GM23338 (cell line): Measurements from ENCODE around the gene OLIG3. TPM values are rescaled to one million over a fixed set of nuclear protein-coding genes. Genes with fewer than 3 reads are reported as not detected.
A peak's percentile ranks its signal among the peaks of the same experiment; 100 is the strongest.

Experiments
- ATAC-seq: fragments of 200-7000 bp; cut with Tn5 transposase; 3 replicates; pipeline ENCODE4 v1.9.1; 2020
- DNase-seq: peaks from one replicate; pipeline ENCODE4 v3.0.0-alpha.2; 2015; ENCODE audit warnings: low spot score
- H2AFZ ChIP-seq: fragments of 200-600 bp; sonication (generic); 2 replicates; pipeline ENCODE4 v1.8.0; 2016; ENCODE audit warnings: antibody characterized with exemption, mild to moderate bottlenecking, moderate library complexity
- H3F3A ChIP-seq: fragments of 200-600 bp; sonication (generic); replicated peaks from 2 replicates; pipeline ENCODE4 v1.8.0; 2017; ENCODE audit warnings: antibody characterized with exemption, mixed run types, low read depth
- H3K27ac ChIP-seq: fragments of 200-600 bp; sonication (generic); 2 replicates; pipeline ENCODE4 v1.6.1; 2016; ENCODE audit warnings: low read depth
- H3K27me3 ChIP-seq: fragments of 200-600 bp; sonication (generic); 2 replicates; pipeline ENCODE4 v1.8.0; 2016; ENCODE audit warnings: mild to moderate bottlenecking, mixed run types, moderate library complexity; ENCODE audit not compliant: insufficient read depth
- H3K36me3 ChIP-seq: fragments of 200-600 bp; sonication (generic); 2 replicates; pipeline ENCODE4 v1.8.0; 2016; ENCODE audit warnings: mild to moderate bottlenecking; ENCODE audit not compliant: insufficient read depth
- H3K4me1 ChIP-seq: fragments of 200-600 bp; sonication (generic); 2 replicates; pipeline ENCODE4 v1.8.0; 2016; ENCODE audit warnings: mild to moderate bottlenecking, moderate library complexity; ENCODE audit not compliant: insufficient read depth
- H3K4me2 ChIP-seq: fragments of 200-600 bp; sonication (generic); 2 replicates; pipeline ENCODE4 v1.7.1; 2017; ENCODE audit warnings: mixed run types
- H3K4me3 ChIP-seq: fragments of 200-600 bp; sonication (generic); 2 replicates; pipeline ENCODE4 v1.6.1; 2016; ENCODE audit warnings: mixed run types
- H3K79me2 ChIP-seq: fragments of 200-600 bp; sonication (generic); replicated peaks from 2 replicates; pipeline ENCODE4 v1.8.0; 2017; ENCODE audit warnings: mild to moderate bottlenecking; ENCODE audit not compliant: insufficient read depth
- H3K9me2 ChIP-seq: fragments of 200-600 bp; sonication (generic); 2 replicates; pipeline ENCODE4 v1.8.0; 2017; ENCODE audit not compliant: insufficient read depth
- H4K20me1 ChIP-seq: fragments of 200-600 bp; sonication (generic); replicated peaks from 2 replicates; pipeline ENCODE4 v1.8.0; 2017; ENCODE audit warnings: mild to moderate bottlenecking; ENCODE audit not compliant: insufficient read depth
- H3K27ac Mint-ChIP-seq: 2 replicates; pipeline ENCODE4 v1.8.0; 2020; ENCODE audit warnings: inconsistent platforms, mild to moderate bottlenecking, moderate library complexity, mixed read lengths
- H3K27me3 Mint-ChIP-seq: 3 replicates; pipeline ENCODE4 v1.8.0; 2022; ENCODE audit warnings: low read depth, mild to moderate bottlenecking, moderate library complexity, mixed read lengths, inconsistent platforms; ENCODE audit not compliant: insufficient read depth, poor library complexity
- H3K36me3 Mint-ChIP-seq: 3 replicates; pipeline ENCODE4 v1.8.0; 2021; ENCODE audit warnings: low read depth, mild to moderate bottlenecking, inconsistent platforms, moderate library complexity, mixed read lengths
- H3K4me1 Mint-ChIP-seq: 3 replicates; pipeline ENCODE4 v1.8.0; 2020; ENCODE audit warnings: mild to moderate bottlenecking, inconsistent platforms, mixed read lengths
- H3K4me3 Mint-ChIP-seq: 3 replicates; pipeline ENCODE4 v1.8.0; 2021; ENCODE audit warnings: moderate library complexity, mild to moderate bottlenecking, inconsistent platforms, mixed read lengths
- H3K9me3 Mint-ChIP-seq: 3 replicates; pipeline ENCODE4 v1.8.0; 2020; ENCODE audit warnings: moderate library complexity, mild to moderate bottlenecking, inconsistent platforms, mixed read lengths
- CREB1 ChIP-seq: fragments of 250-450 bp; sonication (Bioruptor Pico); IDR thresholded peaks from 2 replicates; pipeline ENCODE4 v1.5.0; 2020; ENCODE audit warnings: low read depth, mild to moderate bottlenecking, moderate library complexity
- CTCF ChIP-seq, 2 experiments: fragments of 200-600 bp in 1 of 2; sonication (generic) in 1 of 2; conservative IDR thresholded peaks; 2 replicates each; pipeline versions ENCODE4 v1.5.1 to v1.6.1; 2016 to 2017; ENCODE audit warnings: antibody characterized with exemption in 2 of 2, low read depth in 2 of 2, mild to moderate bottlenecking in 2 of 2, moderate library complexity in 1 of 2
- EZH2phosphoT487 ChIP-seq: fragments of 200-600 bp; sonication (generic); IDR thresholded peaks from one replicate; pipeline ENCODE4 v1.8.1; 2018; ENCODE audit warnings: antibody characterized with exemption; ENCODE audit not compliant: unreplicated experiment
- JUNB ChIP-seq: IDR thresholded peaks from one replicate; pipeline ENCODE4 v1.6.1; 2016; ENCODE audit warnings: antibody characterized with exemption; ENCODE audit not compliant: unreplicated experiment
- REST ChIP-seq: IDR thresholded peaks from one replicate; pipeline ENCODE4 v1.6.1; 2018; ENCODE audit warnings: antibody characterized with exemption; ENCODE audit not compliant: unreplicated experiment
- STAT1 ChIP-seq: IDR thresholded peaks from one replicate; pipeline ENCODE4 v1.6.1; 2016; ENCODE audit warnings: antibody characterized with exemption; ENCODE audit not compliant: unreplicated experiment
- ZNF114 ChIP-seq: fragments of 250-450 bp; sonication (Bioruptor Pico); IDR thresholded peaks from 2 replicates; pipeline ENCODE4 v1.5.0; 2020; ENCODE audit warnings: mild to moderate bottlenecking, moderate library complexity
- ZNF462 ChIP-seq: fragments of 250-450 bp; sonication (Bioruptor Pico); IDR thresholded peaks from 2 replicates; pipeline ENCODE4 v1.5.0; 2020; ENCODE audit warnings: mild to moderate bottlenecking, moderate library complexity
- long read RNA-seq: library from polyadenylated mRNA; unstranded; transcript quantifications from one replicate; pipeline ENCODE4 v2.0.0, GENCODE V29; 2020; ENCODE audit not compliant: unreplicated experiment
- polyA plus RNA-seq: library from polyadenylated mRNA; unstranded; fragments of >200 nt; fragmentation: Nextera tagmentation; extraction: Ambion mirVana; gene quantifications from 2 replicates; pipeline ENCODE4 v1.2.1, GENCODE V29; 2016
- total RNA-seq: library from RNA; depleted of rRNA; stranded (reverse); fragments of >200 nt; shearing (Covaris generic); gene quantifications from 2 replicates; pipeline ENCODE4 v1.2.3, GENCODE V29; 2014; rRNA removed

OLIG3 gene
- 0.27 and 1.1 TPM in 2 replicates for total RNA-seq
- polyA plus RNA-seq = 0.10 and 0.35 TPM in 2 replicates
- long read RNA-seq = 0 reads

- H3K4me3 Mint-ChIP-seq = peak within 1 kb of the TSS; percentile 71
- Histone ChIP-seq H4K20me1 (0 out of 2 replicates have a peak, but pooled peaks cover 3% of the 10 kb centered on the region), H3K27ac (no peak within 1 kb of the TSS), H3K27me3 (peaks cover 100% of the 10 kb centered on the region), H3K4me3 (peak within 1 kb of the TSS; percentile 72), H3F3A (peaks cover 18% of the 10 kb centered on the region; the same call in 1 of the 2 replicates), H3K4me2 (peak within 1 kb of the TSS; percentile 96), H3K79me2 (no peaks in the 10 kb centered on the region), H3K9me2 (no peaks in the 10 kb centered on the region), H3K4me1 (peaks cover 63% of the 10 kb centered on the region), H3K36me3 (no peaks in the 10 kb centered on the region), H2AFZ (peak within 1 kb of the TSS; percentile 96)
- TF ChIP-seq CTCF (conservative IDR thresholded peaks at IDR 0.05; ENCODE audit: low read depth in 2 of 2) = peak in 1 of 2 experiments; percentile 7; a peak in 1 of 4 replicates
- TF ChIP-seq JUNB = no peak
- no peak for TF ChIP-seq ZNF462 (CRISPR knock-in tag)
- no peak for TF ChIP-seq STAT1
- TF ChIP-seq EZH2phosphoT487 = peak; percentile 59
- TF ChIP-seq ZNF114 = no peak
- no peak for TF ChIP-seq REST
- peak; percentile 40; the same call in 1 of the 2 replicates for TF ChIP-seq CREB1
- peaks cover 100% of the 10 kb centered on the region for H3K27me3 Mint-ChIP-seq
- no peaks in the 10 kb centered on the region; the same call in 2 of the 3 replicates for H3K36me3 Mint-ChIP-seq
- H3K27ac Mint-ChIP-seq = no peak within 1 kb of the TSS
- ATAC-seq (peak; percentile 27), DNase-seq (peak; percentile 89)
- peaks cover 72% of the 10 kb centered on the region for H3K4me1 Mint-ChIP-seq
- no peaks in the 10 kb centered on the region; the same call in 2 of the 3 replicates for H3K9me3 Mint-ChIP-seq
Measured at GRCh38 chr6:137494281-137494987, at the start of gene OLIG3. Gene OLIG3 (minus strand): TSS chr6:137494394. CDS start chr6:137494170, 224 bp downstream.
